ENCODE measurements around the gene SAP30BP. TPM values are rescaled to one million over a fixed set of nuclear protein-coding genes. Genes with fewer than 3 reads are reported as not detected.

The SAP30BP gene
- total RNA-seq, 1 donor from 2014 or later, result 68.2 TPM

DNA sequence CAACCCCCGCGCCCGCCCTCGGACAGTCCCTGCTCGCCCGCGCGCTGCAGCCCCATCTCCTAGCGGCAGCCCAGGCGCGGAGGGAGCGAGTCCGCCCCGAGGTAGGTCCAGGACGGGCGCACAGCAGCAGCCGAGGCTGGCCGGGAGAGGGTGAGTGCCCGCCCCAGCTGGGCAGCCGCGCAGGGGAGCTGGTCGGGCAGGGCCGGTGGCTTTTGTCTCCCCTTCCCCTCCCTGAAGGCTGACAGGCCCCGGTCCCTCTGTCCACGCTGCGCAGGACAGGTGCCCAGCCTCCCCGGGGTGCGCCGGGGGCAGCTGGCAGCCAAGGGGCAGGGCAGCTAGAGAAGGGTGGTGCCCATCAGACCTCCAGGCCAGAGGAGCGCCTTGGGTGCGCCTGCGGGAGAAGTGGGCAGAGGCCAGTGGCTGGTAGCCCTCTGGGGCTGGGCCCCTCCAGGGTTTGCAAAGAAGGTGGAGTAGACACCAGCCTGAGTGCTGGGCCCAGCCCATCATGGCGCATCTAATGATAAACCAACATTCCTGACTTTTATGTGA, 54.4 kb downstream of the SAP30BP start:
- DNase-seq, result no peak

DNA sequence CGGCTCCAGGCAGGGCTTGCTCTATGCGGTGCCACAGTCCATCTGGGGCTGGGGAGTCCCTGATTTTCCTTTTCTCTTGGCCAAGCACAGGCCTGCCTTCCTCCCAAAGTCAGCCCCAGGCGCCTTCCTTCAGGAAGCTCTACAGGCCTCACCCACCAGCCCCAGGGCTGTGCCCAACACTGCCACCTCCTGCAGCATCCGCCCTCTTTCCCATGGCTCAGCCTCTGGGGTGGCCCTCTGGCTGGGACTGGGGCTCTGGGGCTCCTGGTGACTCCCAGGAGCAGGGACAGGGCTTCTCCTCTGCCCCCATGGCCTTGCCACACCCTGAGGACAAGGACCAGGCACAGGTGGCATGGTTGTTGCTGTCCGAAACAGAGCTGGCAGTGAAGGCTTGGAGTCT, 54.9 kb downstream of the SAP30BP start:
- DNase-seq, result no peak

DNA sequence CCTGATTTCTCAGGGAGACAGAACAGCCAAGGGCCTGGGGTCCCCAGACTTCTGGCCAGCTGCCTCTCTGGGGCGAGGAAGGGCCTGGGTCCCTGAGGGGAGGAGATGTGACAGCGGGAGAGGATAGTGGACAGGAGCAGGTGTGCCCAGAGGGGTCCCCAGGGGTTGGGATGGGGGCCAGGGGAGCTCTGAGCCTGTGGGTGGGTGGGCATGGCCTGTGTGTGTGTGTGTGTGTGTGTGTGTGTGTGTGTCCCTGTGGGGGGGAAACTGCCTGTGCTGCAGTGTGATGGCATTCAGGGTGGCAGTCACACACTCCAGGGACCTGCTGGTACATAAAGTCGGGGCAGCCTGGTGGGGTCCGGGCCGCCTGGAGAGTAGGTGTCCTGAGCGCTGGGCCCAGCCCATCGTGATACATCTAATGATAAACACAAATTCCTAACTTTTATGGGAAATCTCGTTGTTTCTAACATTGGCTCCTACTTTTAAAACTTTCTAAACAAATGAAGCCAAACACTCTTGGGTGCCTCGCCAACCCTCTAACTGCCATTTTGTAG, 55.5 kb downstream of the SAP30BP start:
- no peak for DNase-seq

DNA sequence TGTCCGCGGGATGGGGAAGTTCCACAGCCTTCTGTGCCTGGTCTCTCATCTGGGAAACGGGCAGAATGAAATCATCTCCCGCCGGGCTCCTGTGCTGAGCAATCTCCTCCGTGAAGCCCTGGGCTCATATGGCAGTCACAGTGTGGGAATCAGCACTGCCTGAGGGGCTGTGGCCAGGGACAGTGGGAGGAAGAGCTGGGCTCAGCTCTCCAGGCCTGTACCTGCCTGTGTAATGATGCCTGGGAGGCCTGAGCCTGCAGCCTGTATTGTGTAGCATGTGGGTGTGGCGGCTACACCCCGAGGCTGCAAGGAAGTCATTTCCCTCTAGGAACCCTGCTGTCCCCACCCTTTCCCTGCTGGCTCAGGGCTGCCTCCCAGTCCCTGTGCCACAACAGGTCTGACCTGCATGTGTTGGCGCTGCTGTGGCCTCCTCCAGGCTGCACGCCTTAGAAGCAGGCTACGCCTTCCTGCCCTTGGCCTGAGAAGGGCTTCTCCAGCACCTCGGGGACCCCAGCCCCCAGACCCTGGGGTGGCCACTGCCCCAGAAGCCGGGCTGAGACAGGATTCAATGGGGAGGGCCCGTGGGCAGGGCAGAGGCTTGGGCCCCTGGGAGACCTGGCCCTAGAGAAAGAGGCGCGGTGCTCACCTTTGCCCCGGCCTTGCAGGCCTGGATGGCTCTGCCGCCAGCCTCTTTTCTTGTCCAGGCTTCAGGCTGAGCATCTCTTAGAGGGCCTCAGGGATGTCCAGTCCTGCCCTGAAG, 56.2 kb downstream of the SAP30BP start:
- no peak for DNase-seq

DNA sequence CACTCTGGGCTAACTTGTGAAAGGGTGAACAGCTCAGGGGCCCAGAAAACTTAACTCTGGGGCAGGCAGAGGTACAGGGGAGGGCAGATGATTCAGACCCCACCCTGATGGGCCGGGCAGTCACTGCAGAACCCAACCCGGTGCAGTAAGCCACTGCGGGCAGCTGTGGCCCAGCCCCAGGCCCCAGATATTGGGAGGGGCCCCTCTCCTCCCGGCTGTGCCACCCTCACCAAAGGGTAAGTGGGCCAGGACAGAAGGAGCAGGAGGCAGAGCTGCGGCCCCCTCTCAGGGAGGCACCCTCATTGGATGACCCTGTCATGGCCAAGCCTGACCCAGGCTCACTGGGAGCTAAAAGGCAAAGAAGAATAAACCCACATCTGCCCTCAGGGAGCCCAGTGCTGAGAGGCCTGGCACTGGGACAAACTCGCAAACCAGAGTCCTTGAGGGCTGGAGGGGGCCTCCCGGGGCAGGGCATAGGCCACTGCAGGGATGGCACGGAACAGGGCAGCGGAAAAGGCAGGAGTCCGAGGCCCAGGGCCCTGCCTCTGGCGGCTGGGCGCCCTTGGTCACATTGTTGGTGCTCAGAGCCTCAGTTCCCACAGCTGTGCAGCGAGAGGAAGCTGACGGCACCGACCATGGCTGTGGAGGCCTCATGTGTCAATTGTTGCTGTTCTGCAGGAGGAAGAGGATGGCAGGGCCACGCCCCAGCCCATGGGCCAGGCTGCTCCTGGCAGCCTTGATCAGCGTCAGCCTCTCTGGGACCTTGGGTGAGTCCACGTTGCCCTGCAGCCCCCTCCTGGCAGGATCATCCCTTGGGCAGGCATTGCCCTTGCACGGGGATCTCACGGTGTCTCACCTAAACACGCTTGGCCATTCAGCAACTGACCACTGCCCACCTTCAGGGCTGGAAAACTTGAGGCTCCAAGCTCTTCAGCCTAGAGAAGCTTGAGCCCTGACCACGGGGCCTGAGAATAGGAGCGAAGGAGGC, 57.2 kb downstream of the SAP30BP start:
- DNase-seq, result no peak

DNA sequence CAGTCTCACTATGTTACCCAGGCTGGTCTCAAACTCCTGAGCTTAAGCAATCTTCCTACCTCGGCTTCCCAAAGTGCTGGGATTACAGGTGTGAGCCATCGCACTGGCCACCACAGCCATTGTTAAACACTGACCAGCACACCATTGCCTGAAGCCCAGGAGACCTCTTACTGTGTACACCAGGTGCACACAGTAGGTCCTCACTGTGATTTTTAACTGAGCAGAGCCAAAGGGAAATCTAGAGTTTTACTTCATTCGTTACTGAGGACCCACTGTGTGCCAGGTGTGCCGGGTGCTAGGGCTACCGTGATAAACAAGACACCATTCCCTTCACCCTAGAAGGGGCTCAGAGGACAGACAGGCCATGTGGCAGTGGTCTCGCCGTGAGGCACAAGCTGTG, 58.4 kb downstream of the SAP30BP start:
- no peak for DNase-seq

DNA sequence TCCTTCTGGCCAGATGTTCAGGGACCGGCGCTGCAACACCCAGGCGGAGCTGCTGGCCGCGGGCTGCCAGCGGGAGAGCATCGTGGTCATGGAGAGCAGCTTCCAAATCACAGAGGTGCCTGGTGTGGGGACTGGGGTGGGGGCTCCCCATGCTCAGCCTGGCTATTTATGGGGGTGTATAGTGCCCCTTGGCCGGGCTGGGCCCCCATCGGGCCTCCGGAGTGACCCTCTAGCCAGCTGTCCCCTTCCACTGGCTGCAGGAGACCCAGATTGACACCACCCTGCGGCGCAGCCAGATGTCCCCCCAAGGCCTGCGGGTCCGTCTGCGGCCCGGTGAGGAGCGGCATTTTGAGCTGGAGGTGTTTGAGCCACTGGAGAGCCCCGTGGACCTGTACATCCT, 60.3 kb downstream of the SAP30BP start:
- no peak for DNase-seq

DNA sequence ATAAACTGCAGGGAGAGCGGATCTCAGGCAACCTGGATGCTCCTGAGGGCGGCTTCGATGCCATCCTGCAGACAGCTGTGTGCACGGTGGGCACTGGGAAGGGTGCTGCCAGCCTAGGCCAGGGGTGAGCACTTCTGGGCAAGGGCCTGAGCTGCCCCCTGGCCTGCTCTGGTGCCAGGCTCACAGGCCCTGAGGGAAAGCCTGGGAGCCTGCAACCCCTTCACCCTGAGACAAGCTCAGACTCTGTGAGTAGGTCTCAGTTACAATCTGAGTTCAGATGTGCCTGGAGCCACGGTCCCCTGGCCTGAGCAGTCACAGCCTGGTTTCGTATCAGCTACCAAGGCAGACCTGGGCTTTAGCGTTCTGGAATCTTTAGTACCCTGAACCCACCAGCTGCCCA, 62.2 kb downstream of the SAP30BP start:
- no peak for DNase-seq

DNA sequence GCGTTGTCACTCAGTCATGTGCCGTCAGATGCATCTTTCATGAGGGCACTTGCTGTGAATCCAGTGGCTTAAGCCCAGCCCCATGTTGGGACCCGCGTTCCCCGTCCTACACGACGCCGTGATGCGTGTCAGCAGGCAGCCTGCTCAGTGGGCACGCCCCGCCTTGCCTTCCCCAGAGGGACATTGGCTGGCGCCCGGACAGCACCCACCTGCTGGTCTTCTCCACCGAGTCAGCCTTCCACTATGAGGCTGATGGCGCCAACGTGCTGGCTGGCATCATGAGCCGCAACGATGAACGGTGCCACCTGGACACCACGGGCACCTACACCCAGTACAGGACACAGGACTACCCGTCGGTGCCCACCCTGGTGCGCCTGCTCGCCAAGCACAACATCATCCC, 62.9 kb downstream of the SAP30BP start:
- no peak for DNase-seq

DNA sequence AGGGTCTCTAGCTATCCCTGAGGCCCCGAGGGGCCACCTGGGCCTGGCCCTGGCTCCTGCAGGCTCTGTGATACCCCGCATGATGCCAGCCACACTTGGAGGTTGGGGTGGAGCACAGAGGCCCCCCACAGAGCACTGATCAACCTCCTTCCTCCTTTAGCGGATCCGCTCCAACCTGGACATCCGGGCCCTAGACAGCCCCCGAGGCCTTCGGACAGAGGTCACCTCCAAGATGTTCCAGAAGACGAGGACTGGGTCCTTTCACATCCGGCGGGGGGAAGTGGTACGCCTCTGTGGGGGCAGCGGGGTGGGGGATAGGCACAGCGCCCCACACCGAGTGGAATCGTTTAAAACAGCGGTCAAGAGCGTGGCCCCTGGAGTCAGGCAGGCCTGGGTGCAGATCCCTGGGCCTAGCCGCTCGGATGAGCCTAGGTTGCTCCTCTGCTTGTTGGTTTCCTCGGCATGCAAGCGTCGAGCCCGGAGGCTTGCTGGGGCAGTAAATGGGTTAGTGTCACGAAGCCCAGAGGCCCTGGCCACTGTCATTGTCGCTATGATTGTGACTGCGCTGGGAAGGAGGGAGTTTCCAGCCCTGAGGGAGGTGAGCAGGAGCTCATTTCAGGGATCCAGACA, 64.1 kb downstream of the SAP30BP start:
- no peak for DNase-seq

DNA sequence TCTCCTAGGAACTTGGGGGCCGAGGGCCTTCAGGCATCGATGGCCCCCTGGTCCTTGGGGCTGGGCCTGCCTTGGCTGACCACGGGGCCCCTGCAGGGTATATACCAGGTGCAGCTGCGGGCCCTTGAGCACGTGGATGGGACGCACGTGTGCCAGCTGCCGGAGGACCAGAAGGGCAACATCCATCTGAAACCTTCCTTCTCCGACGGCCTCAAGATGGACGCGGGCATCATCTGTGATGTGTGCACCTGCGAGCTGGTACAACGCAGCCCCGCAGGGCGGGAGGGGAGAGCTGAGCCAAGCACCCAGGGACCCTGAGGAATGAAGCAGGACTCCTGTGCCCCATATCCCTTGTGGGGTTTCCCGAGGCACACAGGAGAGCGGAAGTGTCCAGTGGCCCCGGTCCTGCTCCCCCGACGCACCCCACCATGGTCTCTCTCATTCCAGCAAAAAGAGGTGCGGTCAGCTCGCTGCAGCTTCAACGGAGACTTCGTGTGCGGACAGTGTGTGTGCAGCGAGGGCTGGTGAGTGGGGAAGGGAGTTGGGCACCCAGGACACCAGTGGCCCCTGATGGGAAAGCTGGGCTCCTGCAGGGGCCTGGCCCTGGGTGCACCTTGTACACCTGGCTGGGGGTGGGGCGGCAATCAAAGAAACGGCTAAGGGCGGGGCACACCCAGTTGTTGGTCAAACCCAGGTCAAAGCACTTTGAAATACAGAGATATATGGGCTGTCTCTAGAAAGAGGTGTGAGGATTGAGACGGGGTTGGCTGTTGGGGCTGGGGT, 64.8 kb downstream of the SAP30BP start:
- DNase-seq, result no peak

DNA sequence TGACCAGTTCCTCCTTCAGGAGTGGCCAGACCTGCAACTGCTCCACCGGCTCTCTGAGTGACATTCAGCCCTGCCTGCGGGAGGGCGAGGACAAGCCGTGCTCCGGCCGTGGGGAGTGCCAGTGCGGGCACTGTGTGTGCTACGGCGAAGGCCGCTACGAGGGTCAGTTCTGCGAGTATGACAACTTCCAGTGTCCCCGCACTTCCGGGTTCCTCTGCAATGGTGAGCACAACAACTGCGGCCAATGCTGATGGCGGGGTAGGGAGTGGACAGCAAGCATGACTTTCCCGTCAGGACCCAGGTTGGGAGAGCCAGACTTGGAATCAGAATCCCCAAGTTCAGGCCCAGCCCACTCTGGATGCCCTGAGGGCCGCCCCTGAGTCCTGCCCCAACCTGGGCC, 66.3 kb downstream of the SAP30BP start:
- DNase-seq, result no peak

DNA sequence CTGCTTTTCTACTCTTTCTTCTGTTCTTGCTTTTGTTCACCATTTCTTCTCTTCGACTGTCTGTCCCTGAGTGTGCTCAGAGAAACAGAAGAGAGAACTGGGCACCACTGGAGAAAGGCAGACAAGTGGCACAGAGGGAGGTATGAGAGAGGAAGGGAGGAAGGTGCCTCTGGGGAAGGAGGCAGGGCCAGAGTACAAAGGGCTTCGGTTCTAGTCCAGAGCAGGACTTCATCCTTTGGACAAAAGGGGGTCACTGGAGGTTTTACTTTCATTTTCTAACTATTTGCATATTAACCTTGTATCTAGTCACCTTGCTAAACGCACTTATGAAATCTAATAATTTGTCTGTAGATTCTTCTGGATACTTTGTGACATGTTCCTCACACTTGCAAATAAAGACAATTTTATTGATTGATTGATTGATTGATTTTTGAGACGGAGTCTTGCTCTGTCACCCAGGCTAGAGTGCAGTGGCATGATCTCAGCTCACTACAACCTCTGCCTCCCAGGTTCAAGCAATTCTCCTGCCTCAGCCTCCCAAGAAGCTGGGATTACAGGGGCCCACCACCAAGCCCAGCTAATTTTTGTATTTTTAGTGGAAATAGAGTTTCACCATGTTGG, 67.6 kb downstream of the SAP30BP start:
- no peak for DNase-seq

DNA sequence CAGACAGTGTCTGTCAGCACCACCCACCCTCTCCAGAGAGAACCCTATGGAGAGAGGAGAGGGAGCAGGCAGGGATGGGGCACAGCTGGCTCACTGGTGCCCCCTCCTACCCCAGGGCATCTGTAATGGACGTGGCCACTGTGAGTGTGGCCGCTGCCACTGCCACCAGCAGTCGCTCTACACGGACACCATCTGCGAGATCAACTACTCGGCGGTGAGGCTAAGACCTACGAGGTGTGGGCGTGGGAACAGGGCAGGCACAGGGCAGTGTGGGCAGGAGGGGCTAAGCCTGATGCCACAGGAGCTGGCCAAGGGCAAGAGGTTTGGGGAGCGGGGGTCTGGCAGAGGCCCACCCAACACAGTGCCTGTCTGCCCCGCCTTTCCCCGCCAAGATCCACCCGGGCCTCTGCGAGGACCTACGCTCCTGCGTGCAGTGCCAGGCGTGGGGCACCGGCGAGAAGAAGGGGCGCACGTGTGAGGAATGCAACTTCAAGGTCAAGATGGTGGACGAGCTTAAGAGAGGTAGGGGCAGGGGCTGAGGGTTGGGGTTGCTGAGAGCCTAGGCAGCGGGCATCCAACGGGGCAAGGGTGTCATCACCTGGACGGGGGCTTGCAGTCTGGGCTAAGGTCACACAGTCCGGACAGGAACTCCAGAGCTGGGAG, 69.2 kb downstream of the SAP30BP start:
- DNase-seq, result no peak

DNA sequence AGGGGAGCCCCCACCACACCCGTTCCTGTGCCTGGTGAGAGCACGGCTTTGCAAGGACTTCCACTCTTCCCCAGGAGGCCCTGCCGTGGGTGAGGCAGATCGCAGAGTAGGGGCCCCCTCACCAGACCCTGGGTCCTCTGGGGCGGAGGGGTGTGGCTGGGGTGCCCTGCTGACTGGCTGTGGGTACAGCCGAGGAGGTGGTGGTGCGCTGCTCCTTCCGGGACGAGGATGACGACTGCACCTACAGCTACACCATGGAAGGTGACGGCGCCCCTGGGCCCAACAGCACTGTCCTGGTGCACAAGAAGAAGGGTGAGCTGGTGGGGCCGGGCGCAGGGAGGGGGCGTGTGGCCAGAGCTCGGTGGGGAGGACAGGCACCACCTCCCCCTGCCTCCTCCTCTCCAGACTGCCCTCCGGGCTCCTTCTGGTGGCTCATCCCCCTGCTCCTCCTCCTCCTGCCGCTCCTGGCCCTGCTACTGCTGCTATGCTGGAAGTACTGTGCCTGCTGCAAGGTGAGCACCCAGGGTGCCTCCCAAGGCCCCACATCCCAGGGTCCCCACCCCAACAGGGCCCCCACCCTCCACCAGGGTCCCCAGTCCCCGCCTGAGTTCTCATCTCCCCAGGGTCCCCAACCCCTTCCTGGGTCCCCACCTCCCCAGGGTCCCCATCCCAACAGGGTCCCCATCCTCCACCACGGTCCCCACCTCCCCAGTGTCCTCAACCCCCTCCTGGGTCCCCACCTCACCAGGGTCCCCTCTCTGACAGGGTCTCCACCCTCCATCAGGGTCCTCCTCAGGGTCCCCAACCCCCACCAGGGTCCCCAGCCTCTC, 70.2 kb downstream of the SAP30BP start:
- DNase-seq, result no peak

DNA sequence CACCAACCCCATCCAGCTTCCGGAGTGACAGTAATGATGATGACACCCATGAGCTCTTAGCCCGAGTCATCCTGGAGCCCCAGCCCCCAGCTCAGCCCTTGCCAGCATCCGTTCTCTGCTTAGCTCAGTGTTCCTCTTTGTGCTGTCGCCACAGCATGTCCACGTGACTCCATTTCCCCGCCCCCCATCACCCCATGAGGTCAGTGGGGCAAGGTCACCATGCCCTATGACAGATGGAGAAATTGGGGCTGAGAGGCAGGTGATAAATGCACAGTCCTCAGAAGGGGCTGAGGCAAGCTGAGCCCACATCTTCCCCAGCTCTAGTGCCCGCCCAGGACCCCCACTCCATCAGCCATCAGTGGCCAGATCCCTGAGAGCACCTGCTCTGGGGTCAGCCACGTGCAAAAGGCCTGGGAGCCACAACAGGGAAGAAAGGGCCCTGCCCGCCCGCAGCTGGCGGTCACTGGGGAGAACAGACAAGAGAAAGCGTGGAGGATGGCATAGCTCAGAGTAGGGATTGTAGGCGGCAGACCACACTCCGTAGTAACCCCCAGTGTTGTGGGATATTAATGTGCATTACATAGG, 71.2 kb downstream of the SAP30BP start:
- no peak for DNase-seq

DNA sequence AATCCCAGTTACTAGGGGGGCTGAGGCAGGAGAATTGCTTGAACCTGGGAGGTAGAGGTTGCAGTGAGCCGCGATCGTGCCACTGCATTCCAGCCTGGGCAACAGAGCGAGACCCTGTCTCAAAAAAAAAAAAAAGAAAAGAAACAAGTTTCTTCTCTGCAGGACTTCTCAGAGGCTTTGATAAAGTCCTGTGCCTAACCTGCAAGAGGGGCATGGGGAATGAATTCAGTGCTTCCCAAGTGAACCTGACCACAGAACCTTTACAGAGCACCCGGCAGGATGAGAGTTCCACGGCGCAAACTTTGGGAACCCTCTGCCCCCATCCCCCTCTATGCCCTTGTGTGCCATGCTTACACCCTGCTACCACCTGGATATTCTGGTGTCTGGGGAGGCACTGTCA, 72.0 kb downstream of the SAP30BP start:
- no peak for DNase-seq

DNA sequence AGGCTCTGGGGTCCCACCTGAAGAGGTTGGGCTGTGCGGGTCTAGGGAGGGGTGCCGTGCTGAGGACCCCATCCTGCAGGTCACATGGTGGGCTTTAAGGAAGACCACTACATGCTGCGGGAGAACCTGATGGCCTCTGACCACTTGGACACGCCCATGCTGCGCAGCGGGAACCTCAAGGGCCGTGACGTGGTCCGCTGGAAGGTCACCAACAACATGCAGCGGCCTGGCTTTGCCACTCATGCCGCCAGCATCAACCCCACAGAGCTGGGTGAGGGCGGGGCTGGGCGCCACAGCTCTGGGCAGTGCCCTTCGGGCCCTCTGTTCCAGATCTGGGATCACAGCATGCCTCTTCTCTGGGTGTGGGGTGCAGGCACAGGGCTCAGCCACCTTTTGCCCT, 72.7 kb downstream of the SAP30BP start:
- no peak for DNase-seq

DNA sequence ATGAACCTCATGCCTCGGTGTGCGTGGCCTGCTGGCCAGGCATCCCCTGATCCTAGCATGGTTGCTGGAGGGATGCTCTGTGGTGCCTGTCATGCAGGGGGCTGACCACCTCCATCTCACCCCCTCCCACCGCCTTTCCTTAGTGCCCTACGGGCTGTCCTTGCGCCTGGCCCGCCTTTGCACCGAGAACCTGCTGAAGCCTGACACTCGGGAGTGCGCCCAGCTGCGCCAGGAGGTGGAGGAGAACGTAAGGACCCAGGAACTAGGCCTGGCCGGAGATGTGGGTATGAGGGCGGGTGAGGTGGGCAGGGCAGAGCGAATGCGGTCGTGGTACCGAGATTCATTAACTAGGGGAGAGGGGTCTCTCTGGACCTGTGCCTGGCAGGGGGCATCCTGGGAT, 73.1 kb downstream of the SAP30BP start:
- no peak for DNase-seq

Measured in dermis blood vessel endothelial cell (primary cell).